K562 (cell line): ENCODE measurements around the gene ZC3H15. TPM values are rescaled to one million over a fixed set of nuclear protein-coding genes. Genes with fewer than 3 reads are reported as not detected.

ENCODE experiments used
- ATAC-seq: fragments of 200-7000 bp; cut with Tn5 transposase; 3 replicates; pipeline ENCODE4 v1.9.1; 2020; ENCODE audit warnings: moderate library complexity
- BruUV-seq: library from RNA; stranded (reverse); fragments of 400-500 nt; replicated peaks from 2 replicates; lab custom pipeline; 2021; lab: Mats Ljungman, UMichigan
- CTCF ChIA-PET: fragments of 300-600 bp; formaldehyde crosslinking; extraction: SDS; loops from one replicate; lab custom pipeline; 2021; ENCODE audit warnings: low intra/inter-chr PET ratio; lab: Yijun Ruan, JAX
- POLR2A ChIA-PET: fragments of 300-600, 350-650 bp; sonication (Branson Sonifier 250); formaldehyde crosslinking; extraction: SDS; loops from one replicate; lab custom pipeline; 2021; ENCODE audit warnings: antibody characterized with exemption, inconsistent platforms; lab: Yijun Ruan, JAX
- DNase-seq, 4 experiments: peaks; one replicate each; pipeline versions ENCODE4 v3.0.0 to v3.0.0-alpha.2; 2011 to 2018; ENCODE audit warnings: low spot score in 3 of 4, mixed read lengths in 3 of 4; ENCODE audit errors: extremely low read depth in 1 of 4
- FAIRE-seq: peaks from 2 replicates; lab custom pipeline; 2011; peaks lifted over from hg19 to GRCh38; lab: Jason Lieb, UNC
- H2AFZ ChIP-seq: 2 replicates; pipeline ENCODE4 v1.6.0; 2011; ENCODE audit warnings: low read depth, low read length, control low read depth, inconsistent platforms
- H3K27ac ChIP-seq: fragments of 200-600 bp; 3 replicates; pipeline ENCODE4 v1.8.0; 2011; ENCODE audit warnings: low read depth, mild to moderate bottlenecking, control low read depth, inconsistent platforms, low read length, moderate library complexity, mixed read lengths; ENCODE audit errors: extremely low read depth
- H3K27me3 ChIP-seq, 2 experiments: fragments of 300-600 bp in 1 of 2; 2 replicates in 1 of 2; 3 replicates in 1 of 2; pipeline versions ENCODE4 v1.6.0 to v1.8.0; 2011; ENCODE audit warnings: inconsistent platforms in 2 of 2, low read length in 2 of 2, mild to moderate bottlenecking in 1 of 2, mixed read lengths in 1 of 2, moderate library complexity in 1 of 2; ENCODE audit not compliant: control insufficient read depth in 2 of 2, insufficient read depth in 2 of 2
- H3K36me3 ChIP-seq: fragments of 300-600 bp; 3 replicates; pipeline ENCODE4 v1.8.0; 2011; ENCODE audit warnings: mild to moderate bottlenecking, low read length, inconsistent platforms; ENCODE audit not compliant: control insufficient read depth, insufficient read depth
- H3K4me1 ChIP-seq, 2 experiments: fragments of 200-600 bp in 1 of 2; replicated peaks in 1 of 2; 2 replicates in 1 of 2; 3 replicates in 1 of 2; pipeline versions ENCODE4 v1.5.1 to v1.8.0; 2011; ENCODE audit warnings: inconsistent platforms in 2 of 2, low read length in 2 of 2, mild to moderate bottlenecking in 1 of 2, mixed read lengths in 1 of 2, moderate library complexity in 1 of 2; ENCODE audit not compliant: control insufficient read depth in 2 of 2, insufficient read depth in 2 of 2
- H3K4me2 ChIP-seq: 2 replicates; pipeline ENCODE4 v1.6.1; 2011; ENCODE audit warnings: low read length, control low read depth, inconsistent platforms, mixed read lengths; ENCODE audit not compliant: insufficient read depth
- H3K4me3 ChIP-seq: fragments of 200-600 bp; sonication (generic), shearing (Covaris generic); 2 replicates; pipeline ENCODE4 v1.5.1; 2016; ENCODE audit warnings: control low read depth, inconsistent platforms
- H3K79me2 ChIP-seq: fragments of 200-600 bp; 3 replicates; pipeline ENCODE4 v1.8.0; 2011; ENCODE audit warnings: low read length, inconsistent platforms; ENCODE audit not compliant: control insufficient read depth, insufficient read depth
- H3K9ac ChIP-seq, 2 experiments: 2 replicates each; pipeline versions ENCODE4 v1.6.0 to v1.6.1; 2011; ENCODE audit warnings: low read depth in 2 of 2, low read length in 2 of 2, control low read depth in 1 of 2, inconsistent platforms in 1 of 2, mild to moderate bottlenecking in 1 of 2, mixed read lengths in 1 of 2; ENCODE audit not compliant: insufficient read depth in 1 of 2
- H3K9me1 ChIP-seq: one replicate; pipeline ENCODE4 v1.6.0; 2011; ENCODE audit warnings: inconsistent platforms, mild to moderate bottlenecking, low read length, moderate library complexity; ENCODE audit not compliant: control insufficient read depth, insufficient read depth
- H3K9me3 ChIP-seq: replicated peaks from 2 replicates; pipeline ENCODE4 v1.5.1; 2011; ENCODE audit warnings: low read depth, low read length, inconsistent platforms; ENCODE audit not compliant: control insufficient read depth, insufficient read depth
- H4K20me1 ChIP-seq: replicated peaks from 2 replicates; pipeline ENCODE4 v1.6.1; 2011; ENCODE audit warnings: low read length, inconsistent platforms, mixed read lengths; ENCODE audit not compliant: control insufficient read depth, insufficient read depth
- DNMT1 ChIP-seq: fragments of 450-650 bp; IDR thresholded peaks from 2 replicates; pipeline ENCODE4 v1.6.1; 2016; ENCODE audit warnings: antibody characterized with exemption, mild to moderate bottlenecking
- ELF1 ChIP-seq: fragments of 200-800 bp; sonication (Bioruptor generic); IDR thresholded peaks from 2 replicates; pipeline ENCODE4 v1.6.1; 2016; ENCODE audit warnings: missing genetic modification characterization, missing compliant biosample characterization
- HEY1 ChIP-seq: fragments of 250-450 bp; sonication (Bioruptor Pico); IDR thresholded peaks from 2 replicates; pipeline ENCODE4 v1.5.0; 2020; ENCODE audit warnings: mild to moderate bottlenecking, moderate library complexity, borderline replicate concordance
- JUND ChIP-seq, 2 experiments: IDR thresholded peaks; 2 replicates in 1 of 2; 3 replicates in 1 of 2; pipeline ENCODE4 v1.6.1; 2011; ENCODE audit warnings: borderline replicate concordance in 2 of 2, low read depth in 2 of 2, low read length in 2 of 2, improper control_type of control experiment in 1 of 2, missing biosample characterization in 1 of 2, missing genetic modification characterization in 1 of 2, missing genetic modification reagents in 1 of 2
- MAFF ChIP-seq: IDR thresholded peaks from 2 replicates; pipeline ENCODE4 v1.6.1; 2012; ENCODE audit warnings: low read length, improper control_type of control experiment
- SAFB2 ChIP-seq: fragments of 200-400 bp; formaldehyde crosslinking; IDR thresholded peaks from 2 replicates; pipeline ENCODE4 v1.6.1; 2018; ENCODE audit warnings: borderline replicate concordance, low read length, low read depth, moderate library complexity; ENCODE audit not compliant: severe bottlenecking
- SIRT6 ChIP-seq: IDR thresholded peaks from one replicate; pipeline ENCODE4 v1.6.1; 2012; ENCODE audit warnings: low read depth, mild to moderate bottlenecking, control low read depth, inconsistent platforms, low read length, moderate library complexity
- SMAD1 ChIP-seq: fragments of 150-350 bp; IDR thresholded peaks from 2 replicates; pipeline ENCODE4 v1.6.1; 2014; ENCODE audit warnings: low read length, low read depth; ENCODE audit not compliant: partially characterized antibody
- SMAD3 ChIP-seq: fragments of 450-650 bp; formaldehyde crosslinking; conservative IDR thresholded peaks from 2 replicates; pipeline ENCODE4 v1.4.0; 2020; ENCODE audit warnings: mild to moderate bottlenecking
- XRCC3 ChIP-seq: fragments of 450-650 bp; IDR thresholded peaks from 2 replicates; pipeline ENCODE4 v1.6.1; 2017; ENCODE audit warnings: mild to moderate bottlenecking, moderate library complexity
- ZNF175 ChIP-seq: fragments of 200-800 bp; sonication (Bioruptor generic); IDR thresholded peaks from 2 replicates; pipeline ENCODE4 v1.6.1; 2016; ENCODE audit warnings: low read depth, mild to moderate bottlenecking, missing genetic modification characterization, missing compliant biosample characterization
- ZNF224 ChIP-seq: sonication (generic); formaldehyde crosslinking; IDR thresholded peaks from 2 replicates; pipeline ENCODE4 v1.8.0; 2022; ENCODE audit warnings: mild to moderate bottlenecking, missing genetic modification reagents
- in situ Hi-C: fragments of 300-500 bp; cut with MboI; formaldehyde crosslinking; loops from 4 replicates; pipeline ENCODE4 v1.15.0; 2018; ENCODE audit warnings: inconsistent platforms, mixed read lengths
- intact Hi-C: fragments of 100-400 bp; cut with micrococcal nuclease; formaldehyde crosslinking; loops from 2 replicates; pipeline ENCODE4 v1.14.2; 2022
- polyA plus RNA-seq, 8 experiments: library from polyadenylated mRNA; depleted of rRNA in 4 of 8; stranded (reverse) in 5 of 8; unstranded in 3 of 8; fragments of >200 nt; fragmentation: Nextera tagmentation in 2 of 8; fragmentation: Illumina TruSeq in 1 of 8; extraction: Ambion mirVana in 2 of 8; extraction: Trizol in 1 of 8; gene quantifications; 2 replicates each; pipeline versions ENCODE4 v1.2.1 to v1.2.3, GENCODE V29; 2011 to 2014; ENCODE audit warnings: inconsistent platforms in 1 of 8, missing spikeins in 1 of 8
- total RNA-seq, 7 experiments: library from RNA; depleted of rRNA in 6 of 7; stranded (reverse); fragments of >200 nt in 6 of 7; fragmentation: Illumina TruSeq in 2 of 7; extraction: Trizol in 2 of 7; gene quantifications; 2 replicates each; pipeline versions ENCODE4 v1.2.1 to v1.2.3, GENCODE V29; 2011 to 2021; ENCODE audit warnings: low replicate concordance in 1 of 7
- TF ChIP-seq, protein P1 (sequence below), 3 experiments: fragments of 200-800 bp in 1 of 3; sonication (Bioruptor generic) in 1 of 3; sonication (generic) in 1 of 3; formaldehyde crosslinking in 1 of 3; IDR thresholded peaks; 2 replicates each; pipeline versions ENCODE4 v1.6.1 to v1.8.0; 2016 to 2022; ENCODE audit warnings: mild to moderate bottlenecking in 2 of 3, missing compliant biosample characterization in 2 of 3, missing genetic modification characterization in 2 of 3, missing genetic modification reagents in 1 of 3
- TF ChIP-seq, protein P2 (sequence below): IDR thresholded peaks from 3 replicates; pipeline ENCODE4 v1.6.1; 2011; ENCODE audit warnings: borderline replicate concordance, mild to moderate bottlenecking; ENCODE audit not compliant: insufficient read length, insufficient read depth
- TF ChIP-seq, protein P3 (sequence below): fragments of 250-450 bp; sonication (Bioruptor Pico); IDR thresholded peaks from 2 replicates; pipeline ENCODE4 v1.8.0; 2022; ENCODE audit warnings: moderate library complexity, mild to moderate bottlenecking, inconsistent platforms

Gene ZC3H15
- total and polyA plus RNA-seq, 9 of the 15 experiments (the other 6 are each of a cell fraction or from before 2014, with no cell fraction given) = 132 to 286 (median 189) TPM

DNA sequence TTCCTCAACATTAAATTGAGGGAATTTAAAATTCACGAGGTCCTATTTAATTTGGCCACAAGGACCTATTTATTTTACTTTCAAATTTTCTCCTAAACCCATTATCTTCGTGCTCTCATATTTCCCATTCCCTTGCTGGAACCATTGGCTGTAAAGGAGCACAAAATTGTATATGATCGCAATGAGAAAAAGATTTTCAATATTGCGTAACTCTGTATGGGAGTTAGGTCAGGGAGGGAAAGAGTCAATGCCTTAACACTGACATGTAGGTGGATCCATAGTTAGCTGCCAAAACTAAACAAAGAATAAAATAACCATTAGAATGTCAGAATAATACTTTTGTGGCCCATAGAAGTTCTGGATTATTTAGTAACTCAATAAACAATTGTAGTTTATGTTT is 40.6 kb upstream of the ZC3H15 start (continued):
- TF ChIP-seq, protein P1, sequence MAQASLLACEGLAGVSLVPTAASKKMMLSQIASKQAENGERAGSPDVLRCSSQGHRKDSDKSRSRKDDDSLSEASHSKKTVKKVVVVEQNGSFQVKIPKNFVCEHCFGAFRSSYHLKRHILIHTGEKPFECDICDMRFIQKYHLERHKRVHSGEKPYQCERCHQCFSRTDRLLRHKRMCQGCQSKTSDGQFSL (CRISPR knock-in tag; IDR thresholded peaks at IDR 0.05) = no peak
- TF ChIP-seq, protein P1 (tag; IDR thresholded peaks at IDR 0.05) = no peak
- TF ChIP-seq MAFF = no peak
- no peak for TF ChIP-seq HEY1 (CRISPR knock-in tag)
- TF ChIP-seq ELF1 (tag) = no peak
- TF ChIP-seq SMAD1 = no peak

DNA sequence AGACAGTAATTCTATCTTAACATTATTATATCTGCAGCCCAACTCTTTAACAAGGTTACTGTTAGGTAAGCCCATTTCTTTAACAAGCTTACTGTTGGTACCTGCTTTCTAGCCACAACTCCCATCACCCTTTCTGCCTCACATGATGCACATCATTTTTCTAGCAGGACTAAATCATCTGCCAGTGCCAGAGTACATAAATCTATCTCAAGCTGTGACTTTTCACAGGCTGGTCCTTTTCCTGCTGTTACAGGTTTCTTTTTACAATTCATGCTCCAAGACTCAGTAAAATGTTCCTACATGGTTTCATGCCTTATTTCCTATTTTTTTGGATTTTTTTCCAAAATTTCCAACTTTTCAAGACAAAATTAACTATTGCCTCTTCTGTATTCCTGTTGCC is 30.4 kb upstream of the ZC3H15 start:
- Histone ChIP-seq H3K36me3 (no peaks in the 10 kb centered on the region), H3K79me2 (no peaks in the 10 kb centered on the region), H3K4me3 (no peak overlapping the region), H3K27ac (no peak overlapping the region), H3K9me1 (no peaks in the 10 kb centered on the region), H2AFZ (no peak overlapping the region), H3K27me3 (no peaks in the 10 kb centered on the region), H3K4me1 (no peaks in the 10 kb centered on the region), H3K9ac (no peak overlapping the region), H3K4me2 (no peak overlapping the region), H4K20me1 (no peaks in the 10 kb centered on the region), H3K9me3 (no peaks in the 10 kb centered on the region)
- CTCF ChIA-PET = no interaction called here
- ATAC-seq = no peak
- in situ Hi-C loops (no loop called here), intact Hi-C loops (loop anchor here (10.0 kb wide), 2 partner anchors 721 to 1841 kb away; partner anchors contain the start of gene FSIP2)
- DNase-seq = no peak
- no TSS peak for BruUV-seq
- no peak for TF ChIP-seq JUND (IDR thresholded peaks at IDR 0.05; ENCODE audit: borderline replicate concordance, low read depth, low read length)
- no peak for TF ChIP-seq JUND (tag; IDR thresholded peaks at IDR 0.05; ENCODE audit: borderline replicate concordance, low read depth, low read length)
- TF ChIP-seq SIRT6 = no peak
- TF ChIP-seq XRCC3 = no peak
- TF ChIP-seq DNMT1 = no peak
- no peak for TF ChIP-seq SAFB2
- no peak for TF ChIP-seq SMAD3 (CRISPR knock-in tag)
- TF ChIP-seq ZNF224 (CRISPR knock-in tag) = no peak
- no peak for TF ChIP-seq ZNF175 (CRISPR knock-in tag)
- TF ChIP-seq, protein P2, sequence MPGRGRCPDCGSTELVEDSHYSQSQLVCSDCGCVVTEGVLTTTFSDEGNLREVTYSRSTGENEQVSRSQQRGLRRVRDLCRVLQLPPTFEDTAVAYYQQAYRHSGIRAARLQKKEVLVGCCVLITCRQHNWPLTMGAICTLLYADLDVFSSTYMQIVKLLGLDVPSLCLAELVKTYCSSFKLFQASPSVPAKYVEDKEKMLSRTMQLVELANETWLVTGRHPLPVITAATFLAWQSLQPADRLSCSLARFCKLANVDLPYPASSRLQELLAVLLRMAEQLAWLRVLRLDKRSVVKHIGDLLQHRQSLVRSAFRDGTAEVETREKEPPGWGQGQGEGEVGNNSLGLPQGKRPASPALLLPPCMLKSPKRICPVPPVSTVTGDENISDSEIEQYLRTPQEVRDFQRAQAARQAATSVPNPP = no peak
- TF ChIP-seq, protein P3, sequence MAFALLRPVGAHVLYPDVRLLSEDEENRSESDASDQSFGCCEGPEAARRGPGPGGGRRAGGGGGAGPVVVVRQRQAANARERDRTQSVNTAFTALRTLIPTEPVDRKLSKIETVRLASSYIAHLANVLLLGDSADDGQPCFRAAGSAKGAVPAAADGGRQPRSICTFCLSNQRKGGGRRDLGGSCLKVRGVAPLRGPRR = no peak
- no peak for FAIRE-seq
- POLR2A ChIA-PET = no interaction called here
